A549 treated with CpdA at 1 μM for 4 hours (cell line): ENCODE data around the gene TOMM7. TPM values are rescaled to one million over a fixed set of nuclear protein-coding genes. Genes with fewer than 3 reads are reported as not detected.

Experiments used
- total RNA-seq: library from RNA; stranded (reverse); fragments of 200-300 nt; extraction: Qiagen RNA extraction; gene quantifications from 5 replicates; pipeline ENCODE4 v1.2.3, GENCODE V29; 2022; ENCODE audit warnings: low read depth

The TOMM7 gene
- 429 to 1,163 TPM (median 501 TPM) in 5 replicates for total RNA-seq

DNA sequence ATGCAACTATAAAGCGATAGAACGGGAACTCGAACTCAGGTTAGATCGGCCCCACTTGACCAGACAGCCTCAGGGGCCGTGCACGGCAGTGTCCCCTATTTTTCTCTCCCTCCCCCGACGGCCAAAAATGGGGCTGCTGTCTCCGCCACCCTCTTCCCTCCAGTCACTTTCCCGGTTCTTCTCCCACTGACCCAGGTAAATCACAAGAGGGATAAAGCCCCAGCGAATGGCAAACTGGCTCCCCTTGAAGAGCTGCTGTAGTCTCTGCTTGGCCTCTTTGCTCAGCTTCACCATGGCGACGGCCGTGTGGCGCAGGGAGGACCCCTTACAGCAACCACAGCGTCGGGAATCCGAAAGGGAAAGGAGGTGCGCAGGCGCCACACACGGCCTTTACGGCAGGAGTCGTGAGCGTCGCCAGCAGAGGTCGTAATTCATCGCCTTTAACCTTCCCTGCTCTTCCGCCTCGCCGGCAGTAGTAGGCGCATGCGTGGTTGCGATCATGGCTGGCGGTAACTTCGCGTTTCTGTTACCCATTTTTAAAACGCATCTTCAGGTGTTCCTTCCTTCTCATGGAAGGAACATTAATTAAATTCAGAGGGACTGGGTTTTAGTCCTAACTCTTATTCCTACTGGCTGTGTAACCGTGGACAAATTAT is at the start of gene TOMM7:
Gene TOMM7 (minus strand): TSS at position 364 of the 656 bp plus-strand sequence. CDS start 70 bp downstream, at position 294.

Other genes with a start within 250 kb of the TOMM7 start
- 1.4 to 7.2 TPM (median 2.4 TPM) in 5 replicates for gene IL6, start 95.6 kb downstream of the TOMM7 start, total RNA-seq
- 16.1 to 28.0 TPM (median 17.4 TPM) in 5 replicates for gene HYCC1, start 191.3 kb upstream of the TOMM7 start, total RNA-seq